GM18508 (cell line): ENCODE measurements around the gene EGLN2.
"Not testable (repeated sequence)": the region's sequence is repeated elsewhere in the genome, so short reads cannot be mapped to it uniquely, and the experiment has no call there.

Experiments used
- ATAC-seq: cut with Tn5 transposase; IDR thresholded peaks from one replicate; pipeline ENCODE4 v1.9.1; 2021; ENCODE audit warnings: moderate number of reproducible peaks; ENCODE audit not compliant: insufficient read depth, unreplicated experiment

The EGLN2 gene

GRCh38 chr19:40775632-40776022 is 23.4 kb upstream of the EGLN2 start:
- no peak for ATAC-seq

DNA sequence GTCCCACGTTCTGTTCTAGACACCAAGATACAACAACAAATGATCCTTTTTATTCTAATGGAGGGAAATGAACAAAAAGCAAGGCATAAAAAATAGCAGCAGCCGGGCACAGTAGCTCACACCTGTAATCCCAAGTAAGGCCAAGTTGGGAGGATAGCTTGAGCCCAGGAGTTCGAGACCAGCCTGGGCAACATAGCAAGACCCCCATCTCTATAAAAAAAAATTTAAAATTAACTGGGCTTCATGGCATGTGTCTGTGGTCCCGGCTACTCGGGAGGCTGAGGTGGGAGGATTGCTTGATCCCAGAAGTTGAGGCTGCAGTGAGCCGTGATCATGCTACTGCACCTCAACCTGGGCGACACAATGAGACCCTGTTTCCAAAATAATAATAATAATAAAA is 22.6 kb upstream of the EGLN2 start:
- no peak for ATAC-seq

DNA sequence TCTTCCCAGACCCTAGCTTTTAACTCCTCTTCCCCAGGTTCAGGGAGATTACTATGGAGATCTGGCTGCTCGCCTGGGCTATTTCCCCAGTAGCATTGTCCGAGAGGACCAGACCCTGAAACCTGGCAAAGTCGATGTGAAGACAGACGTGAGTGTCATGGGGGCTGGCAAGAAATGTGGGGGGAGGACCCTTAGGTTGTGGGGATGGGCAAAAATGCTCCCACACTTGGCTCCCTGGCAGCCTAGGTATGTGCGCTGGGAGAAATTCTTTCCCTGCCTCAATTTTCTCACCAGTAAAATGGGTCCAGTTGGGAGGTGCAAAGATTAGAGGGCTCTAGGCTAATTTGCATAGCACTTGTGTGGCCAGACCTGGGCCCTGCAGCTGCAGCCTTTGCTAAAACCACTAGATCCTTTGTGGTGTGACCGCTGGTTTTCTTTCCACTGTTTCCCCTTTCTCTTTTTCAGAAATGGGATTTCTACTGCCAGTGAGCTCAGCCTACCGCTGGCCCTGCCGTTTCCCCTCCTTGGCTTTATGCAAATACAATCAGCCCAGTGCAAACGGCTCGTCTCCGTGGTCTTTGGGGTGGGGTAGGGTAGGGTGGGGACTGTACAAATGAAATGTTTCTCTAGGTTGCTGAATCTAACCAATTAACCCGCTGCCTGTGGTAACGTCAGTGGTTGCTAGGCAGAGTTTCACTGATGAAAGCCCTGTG is 21.9 kb upstream of the EGLN2 start:
- peak; percentile 40 for ATAC-seq

DNA sequence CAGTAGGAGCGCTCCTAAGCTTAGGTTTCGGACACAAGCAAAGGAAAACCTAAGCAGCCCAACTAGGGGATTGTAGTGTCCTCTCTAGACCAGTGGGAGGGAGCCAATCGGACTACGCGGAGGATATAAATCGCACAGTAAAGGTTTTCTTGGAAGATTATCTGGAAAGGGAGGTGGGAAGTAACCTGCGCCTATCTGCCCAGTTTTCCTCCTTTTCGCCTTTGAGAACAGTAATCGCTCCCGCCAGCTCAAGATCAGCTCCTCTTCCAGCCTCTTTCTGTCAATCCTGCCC is 21.4 kb upstream of the EGLN2 start:
- ATAC-seq: no peak

GRCh38 chr19:40777937-40778705 is 20.9 kb upstream of the EGLN2 start, which contains the start of gene RAB4B:
RAB4B (plus strand) TSS chr19:40778247; CDS start chr19:40778376, 129 bp downstream.
- peak; percentile 34 for ATAC-seq

DNA sequence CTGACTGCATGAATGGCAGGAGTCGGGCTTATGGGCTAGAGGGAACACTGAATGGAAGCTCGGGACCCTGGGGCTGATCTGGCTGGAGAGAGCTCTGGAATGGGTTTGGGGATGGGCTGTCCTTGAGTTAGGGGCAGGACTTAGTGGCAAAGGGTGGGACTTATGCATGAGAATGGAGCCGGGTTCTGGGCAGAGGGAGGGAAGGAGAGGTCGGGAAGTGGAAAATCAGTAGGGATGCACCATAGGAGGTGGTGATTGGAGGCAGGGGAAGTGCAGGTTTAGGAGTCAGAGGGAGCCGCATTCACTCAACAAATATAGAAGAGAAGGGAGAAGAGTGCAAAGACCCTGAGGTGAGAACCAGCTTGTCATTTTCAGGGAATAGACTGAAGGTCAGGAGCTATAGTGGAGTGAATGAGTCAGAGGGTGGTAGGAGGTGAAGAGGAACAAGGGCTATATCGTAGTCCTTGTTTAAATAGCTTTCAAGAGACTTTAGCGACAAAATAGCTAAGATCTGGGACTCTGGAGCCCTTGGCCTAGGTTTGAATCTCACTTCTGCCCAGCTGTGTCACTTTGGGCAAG is 20.2 kb upstream of the EGLN2 start:
- no peak for ATAC-seq

- ATAC-seq: no peak
These were observed 18.4 kb upstream of the EGLN2 start for GRCh38 chr19:40780582-40780981.

DNA sequence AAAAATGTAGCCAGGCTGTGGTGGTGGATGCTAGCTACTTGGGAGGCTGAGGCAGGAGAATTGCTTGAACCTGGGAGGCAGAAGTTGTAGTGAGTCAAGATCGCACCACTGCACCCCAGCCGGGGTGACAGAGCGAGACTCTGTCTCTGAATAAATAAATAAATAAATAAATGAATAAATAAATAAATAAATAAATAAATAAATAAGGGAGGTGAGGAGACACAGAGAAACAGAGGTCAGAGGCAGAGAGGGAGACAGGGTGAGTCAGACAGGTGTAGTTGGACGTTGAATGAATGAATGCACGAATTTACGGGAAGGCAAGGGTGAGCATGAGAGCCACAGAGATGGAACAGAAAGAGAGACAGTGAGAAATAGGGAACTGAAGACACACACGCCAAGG is 17.9 kb upstream of the EGLN2 start:
- ATAC-seq: no peak

DNA sequence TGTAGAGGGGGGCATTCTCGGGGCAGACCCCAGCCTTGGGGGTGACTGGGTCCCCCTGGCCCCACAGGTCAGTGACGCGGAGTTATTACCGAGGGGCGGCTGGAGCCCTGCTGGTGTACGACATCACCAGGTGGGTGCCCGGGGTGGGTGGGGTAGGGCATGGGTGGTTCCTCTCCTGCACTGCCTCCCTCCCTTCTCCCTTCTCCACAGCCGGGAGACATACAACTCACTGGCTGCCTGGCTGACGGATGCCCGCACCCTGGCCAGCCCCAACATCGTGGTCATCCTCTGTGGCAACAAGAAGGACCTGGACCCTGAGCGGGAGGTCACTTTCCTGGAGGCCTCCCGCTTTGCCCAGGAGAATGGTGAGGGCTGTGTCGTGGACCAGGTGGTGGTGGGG is 15.3 kb upstream of the EGLN2 start:
- ATAC-seq: no peak

DNA sequence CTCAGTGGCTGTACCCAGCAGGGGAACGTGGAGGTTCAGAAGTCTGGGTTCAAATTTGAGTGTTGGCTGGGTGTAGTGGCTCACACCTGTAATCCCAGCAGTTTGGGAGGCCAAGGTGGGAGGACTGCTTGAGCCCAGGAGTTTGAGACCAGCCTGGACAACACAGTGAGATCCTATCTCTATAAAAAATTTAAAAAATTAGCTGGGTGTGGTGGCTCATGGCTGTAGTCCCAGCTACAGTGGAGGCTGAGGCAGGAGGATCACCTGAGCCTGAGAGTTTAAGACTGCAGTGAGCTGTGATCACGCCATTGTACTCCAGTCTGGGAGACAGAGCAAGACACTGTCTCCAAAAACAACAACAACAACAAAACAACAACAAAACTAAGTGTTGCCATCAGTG is 14.8 kb upstream of the EGLN2 start:
- ATAC-seq: not testable (repeated sequence)

DNA sequence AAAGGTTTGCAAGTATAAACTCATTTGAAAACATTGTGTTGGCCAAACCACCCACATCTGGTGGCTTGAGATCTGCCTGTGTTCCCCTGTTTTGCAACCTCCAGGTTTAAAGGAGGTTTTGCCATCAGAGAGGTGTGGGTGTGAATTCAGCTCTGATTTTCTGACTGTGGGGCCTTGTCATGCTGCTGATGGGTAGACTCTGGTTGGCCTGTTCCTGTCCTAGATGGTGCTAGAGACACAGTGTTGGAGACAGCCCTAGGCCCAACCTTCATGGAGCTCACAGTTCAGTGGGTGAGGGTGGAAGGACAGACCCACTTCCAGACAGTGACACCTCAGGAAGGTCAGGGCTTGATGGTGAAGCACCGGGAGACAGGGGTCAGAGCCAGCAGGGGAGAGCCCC is 13.5 kb upstream of the EGLN2 start:
- ATAC-seq: no peak

- no peak for ATAC-seq
These were observed 12.6 kb upstream of the EGLN2 start for GRCh38 chr19:40786060-40787037.

GRCh38 chr19:40791349-40791748 is 7.6 kb upstream of the EGLN2 start:
- no peak for ATAC-seq

DNA sequence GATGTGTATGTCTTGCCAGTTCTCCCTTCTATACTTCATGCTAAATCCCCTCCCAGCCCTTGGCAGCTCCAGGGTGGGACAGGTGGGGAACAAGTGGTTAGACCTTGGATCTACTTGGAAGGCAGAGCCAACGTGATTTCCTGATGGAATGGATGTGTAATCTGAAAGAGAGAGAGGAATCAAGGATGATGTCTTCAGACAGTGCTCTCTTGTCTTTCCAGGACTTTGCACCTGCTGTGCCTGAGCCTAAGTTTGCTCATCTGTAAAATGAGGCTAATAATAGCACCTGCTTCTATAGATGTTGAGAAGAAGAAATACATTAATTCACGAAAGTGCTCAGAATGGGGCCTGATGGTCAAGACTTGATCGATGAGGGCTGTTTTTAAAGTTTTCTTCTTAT is 7.0 kb upstream of the EGLN2 start:
- ATAC-seq: no peak

DNA sequence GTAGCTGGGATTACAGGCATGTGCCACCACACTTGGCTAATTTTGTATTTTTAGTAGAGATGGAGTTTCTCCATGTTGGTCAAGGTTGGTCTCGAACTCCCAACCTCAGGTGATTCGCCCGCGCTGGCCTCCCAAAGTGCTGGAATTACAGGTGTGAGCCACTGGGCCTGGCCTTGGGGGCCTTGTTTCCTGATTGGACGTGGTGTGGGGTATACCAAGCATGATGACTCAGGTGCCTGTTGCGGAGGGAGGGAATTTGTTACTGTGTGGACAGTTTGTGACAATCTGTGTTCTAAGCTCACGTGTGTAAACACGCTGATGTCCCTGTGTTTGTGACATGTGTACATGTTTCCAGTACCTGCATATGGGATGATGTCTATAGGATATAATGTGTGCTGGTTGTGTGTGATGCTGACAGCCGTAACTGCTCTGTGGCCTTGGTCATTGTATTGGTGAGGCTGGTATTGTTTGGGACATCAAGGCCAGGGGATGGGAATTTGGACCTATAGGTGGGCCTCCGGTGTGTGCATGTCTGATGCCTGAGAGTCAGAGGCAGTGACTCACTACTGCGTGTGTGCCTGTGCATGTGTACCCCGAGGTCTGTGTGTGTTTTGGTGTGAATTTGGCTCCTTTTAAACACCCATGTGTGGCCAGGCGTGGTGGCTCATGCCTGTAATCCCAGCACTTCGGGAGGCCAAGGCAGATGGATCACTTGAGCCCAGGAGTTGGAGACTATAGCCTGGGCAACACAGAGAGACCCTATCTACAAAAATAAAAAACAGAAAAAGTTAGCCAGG is 1.6 kb upstream of the EGLN2 start:
- ATAC-seq: no peak

DNA sequence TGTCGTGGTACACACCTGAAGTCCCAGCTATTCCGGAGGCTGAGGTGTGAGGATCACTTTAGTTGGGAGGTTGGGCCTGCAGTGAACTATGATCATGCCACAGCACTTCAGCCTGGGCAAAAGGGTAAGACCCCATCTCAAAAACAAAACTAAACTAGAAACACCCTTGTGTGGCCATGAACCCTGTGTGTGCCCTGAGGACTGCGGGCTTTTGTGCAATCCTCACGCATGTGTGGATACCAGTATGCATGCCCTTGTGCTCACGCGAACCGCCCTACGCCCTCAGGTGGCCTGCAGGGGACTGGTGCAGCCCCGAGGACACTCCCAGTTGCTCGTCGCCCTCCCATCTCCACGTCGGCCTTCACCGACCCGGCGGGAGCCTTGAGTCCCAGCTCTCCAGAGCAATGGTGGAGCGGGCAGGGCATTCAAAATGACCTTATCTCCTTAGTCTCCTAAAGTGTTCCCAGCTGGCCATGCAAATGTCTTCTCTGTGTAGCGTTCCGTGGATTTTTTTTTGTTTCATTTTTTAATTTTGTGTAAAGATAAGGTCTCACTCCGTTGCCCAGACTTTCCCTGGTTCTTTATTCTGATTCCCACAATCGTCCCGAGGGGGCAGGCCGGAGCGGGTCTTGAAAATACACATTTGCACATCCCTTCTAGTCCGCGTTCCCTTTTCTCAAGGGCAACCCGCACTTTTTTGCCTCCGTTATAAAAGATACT is 868 bp upstream of the EGLN2 start:
- ATAC-seq: peak; percentile 25

- ATAC-seq: no peak
These were observed 757 bp downstream of the EGLN2 start for GRCh38 chr19:40799558-40800338.

- no peak for ATAC-seq
These were observed 1.5 kb downstream of the EGLN2 start for GRCh38 chr19:40800339-40800996.
